ENCODE results near the gene PIAS4. TPM values are rescaled to one million over a fixed set of nuclear protein-coding genes. Genes with fewer than 3 reads are reported as not detected.

The PIAS4 gene
- total RNA-seq, 1 donor = 17.3 TPM

DNA sequence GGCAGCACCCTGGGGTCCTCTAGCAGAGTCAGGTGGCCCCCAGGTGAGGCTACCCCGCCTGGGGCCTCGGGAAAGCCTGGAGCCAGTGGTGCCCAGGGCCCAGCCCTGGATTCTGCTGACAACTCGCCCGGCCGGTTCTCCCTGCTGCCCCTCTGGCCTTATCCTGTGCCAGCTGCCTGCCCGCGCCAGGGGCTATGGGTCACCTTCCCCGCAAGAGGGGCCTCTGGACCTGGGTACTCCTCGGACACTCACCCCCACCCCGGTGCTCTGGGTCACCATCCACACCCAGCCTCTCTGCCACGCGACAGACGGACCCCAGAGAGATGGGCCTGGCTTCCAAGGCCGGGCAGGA lies 35.2 kb downstream of the PIAS4 start:
- no peak for DNase-seq (ENCODE audit: low read depth)
- TF ChIP-seq, protein P1, sequence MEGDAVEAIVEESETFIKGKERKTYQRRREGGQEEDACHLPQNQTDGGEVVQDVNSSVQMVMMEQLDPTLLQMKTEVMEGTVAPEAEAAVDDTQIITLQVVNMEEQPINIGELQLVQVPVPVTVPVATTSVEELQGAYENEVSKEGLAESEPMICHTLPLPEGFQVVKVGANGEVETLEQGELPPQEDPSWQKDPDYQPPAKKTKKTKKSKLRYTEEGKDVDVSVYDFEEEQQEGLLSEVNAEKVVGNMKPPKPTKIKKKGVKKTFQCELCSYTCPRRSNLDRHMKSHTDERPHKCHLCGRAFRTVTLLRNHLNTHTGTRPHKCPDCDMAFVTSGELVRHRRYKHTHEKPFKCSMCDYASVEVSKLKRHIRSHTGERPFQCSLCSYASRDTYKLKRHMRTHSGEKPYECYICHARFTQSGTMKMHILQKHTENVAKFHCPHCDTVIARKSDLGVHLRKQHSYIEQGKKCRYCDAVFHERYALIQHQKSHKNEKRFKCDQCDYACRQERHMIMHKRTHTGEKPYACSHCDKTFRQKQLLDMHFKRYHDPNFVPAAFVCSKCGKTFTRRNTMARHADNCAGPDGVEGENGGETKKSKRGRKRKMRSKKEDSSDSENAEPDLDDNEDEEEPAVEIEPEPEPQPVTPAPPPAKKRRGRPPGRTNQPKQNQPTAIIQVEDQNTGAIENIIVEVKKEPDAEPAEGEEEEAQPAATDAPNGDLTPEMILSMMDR (IDR thresholded peaks at IDR 0.05; ENCODE audit: insufficient read depth, low read depth, low read length) = no peak
- H3K4me3 ChIP-seq (ENCODE audit: low read depth, low read length) = no peak overlapping the region

- TF ChIP-seq, protein P1 (IDR thresholded peaks at IDR 0.05; ENCODE audit: insufficient read depth, low read depth, low read length) = no peak
- no peak for DNase-seq (ENCODE audit: low read depth)
- H3K4me3 ChIP-seq (ENCODE audit: low read depth, low read length) = no peak overlapping the region
Measured at GRCh38 chr19:4043401-4043800, 35.9 kb downstream of the PIAS4 start.

- no peak overlapping the region for H3K4me3 ChIP-seq (ENCODE audit: low read depth, low read length)
- TF ChIP-seq, protein P1 (IDR thresholded peaks at IDR 0.05; ENCODE audit: insufficient read depth, low read depth, low read length) = no peak
- no peak for DNase-seq (ENCODE audit: low read depth)
Measured at GRCh38 chr19:4043966-4044715, 36.6 kb downstream of the PIAS4 start.

- DNase-seq (ENCODE audit: low read depth) = no peak
- TF ChIP-seq, protein P1 (IDR thresholded peaks at IDR 0.05; ENCODE audit: insufficient read depth, low read depth, low read length) = no peak
- no peak overlapping the region for H3K4me3 ChIP-seq (ENCODE audit: low read depth, low read length)
Measured at GRCh38 chr19:4044990-4045465, 37.5 kb downstream of the PIAS4 start.

GRCh38 chr19:4045597-4046361 lies 38.2 kb downstream of the PIAS4 start:
- TF ChIP-seq, protein P1 (IDR thresholded peaks at IDR 0.05; ENCODE audit: insufficient read depth, low read depth, low read length) = no peak
- no peak overlapping the region for H3K4me3 ChIP-seq (ENCODE audit: low read depth, low read length)
- DNase-seq (ENCODE audit: low read depth) = no peak

GRCh38 chr19:4046362-4046691 lies 38.8 kb downstream of the PIAS4 start:
- H3K4me3 ChIP-seq (ENCODE audit: low read depth, low read length) = no peak overlapping the region
- TF ChIP-seq, protein P1 (IDR thresholded peaks at IDR 0.05; ENCODE audit: insufficient read depth, low read depth, low read length) = no peak
- DNase-seq (ENCODE audit: low read depth) = no peak
